ENCODE results near the gene FHIT. TPM values are rescaled to one million over a fixed set of nuclear protein-coding genes. Genes with fewer than 3 reads are reported as not detected.
"Not testable (repeated sequence)": the region's sequence is repeated elsewhere in the genome, so short reads cannot be mapped to it uniquely, and the experiment has no call there.

Gene FHIT
- total RNA-seq, 1 donor from 2014 or later = 1.3 TPM

DNA sequence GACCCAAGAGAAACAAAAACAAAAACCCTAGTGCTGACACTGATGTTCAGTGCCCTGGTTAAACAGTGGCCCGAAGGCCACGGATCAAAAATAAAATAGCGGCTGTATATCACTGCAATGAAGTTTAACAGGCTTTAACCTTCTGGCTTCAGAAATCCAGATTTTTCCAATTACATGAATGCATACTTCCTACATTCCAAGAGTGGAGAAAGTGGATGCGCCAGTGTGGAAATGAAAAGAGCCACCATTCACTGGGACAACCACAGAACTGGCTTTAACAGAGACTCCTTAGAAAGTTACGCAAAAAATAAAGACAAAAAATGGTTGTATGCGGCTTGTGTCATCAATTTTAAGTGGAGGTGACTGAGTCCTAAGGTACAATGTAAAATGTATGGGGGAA lies 522.2 kb downstream of the FHIT start:
- no peak for DNase-seq (ENCODE audit: low read depth, low spot score)

DNA sequence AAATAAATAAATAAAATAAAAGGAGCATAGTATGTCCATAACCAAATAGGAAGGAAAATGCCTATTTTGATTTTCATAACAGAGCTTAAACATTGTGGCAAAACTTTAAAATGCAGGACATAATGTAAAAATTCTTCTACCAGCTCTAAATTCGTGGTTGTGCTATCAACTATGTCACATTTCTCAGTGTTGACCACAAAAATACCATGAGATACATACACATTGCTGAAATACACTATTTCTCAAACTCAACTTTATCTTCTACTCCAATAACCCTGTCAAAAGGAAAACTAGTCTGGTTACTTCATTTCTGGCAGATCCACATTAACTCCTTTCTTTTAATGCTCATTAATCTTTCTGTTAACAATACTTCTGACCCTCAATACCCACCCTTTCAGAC lies 523.2 kb downstream of the FHIT start:
- DNase-seq (ENCODE audit: low read depth, low spot score) = no peak

DNA sequence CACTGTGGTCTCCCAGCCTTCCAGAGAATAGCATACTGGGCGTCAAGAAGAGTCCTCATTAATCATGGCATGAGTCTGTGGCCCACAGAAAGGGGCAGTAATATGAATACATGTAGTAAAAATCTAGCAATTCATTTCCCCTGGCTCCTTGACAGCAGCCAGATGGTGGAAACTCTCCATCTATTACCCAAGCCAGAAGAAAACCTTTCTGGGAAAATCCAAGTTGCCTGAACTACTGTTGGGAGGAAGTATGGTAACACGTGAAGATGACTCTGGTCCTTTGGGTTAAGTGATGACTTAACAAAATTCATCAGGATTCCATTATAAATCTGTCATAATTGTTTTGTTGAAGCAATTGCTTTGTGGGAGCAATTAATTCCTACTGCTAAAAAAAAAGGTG lies 530.5 kb downstream of the FHIT start:
- DNase-seq (ENCODE audit: low read depth, low spot score) = no peak

DNA sequence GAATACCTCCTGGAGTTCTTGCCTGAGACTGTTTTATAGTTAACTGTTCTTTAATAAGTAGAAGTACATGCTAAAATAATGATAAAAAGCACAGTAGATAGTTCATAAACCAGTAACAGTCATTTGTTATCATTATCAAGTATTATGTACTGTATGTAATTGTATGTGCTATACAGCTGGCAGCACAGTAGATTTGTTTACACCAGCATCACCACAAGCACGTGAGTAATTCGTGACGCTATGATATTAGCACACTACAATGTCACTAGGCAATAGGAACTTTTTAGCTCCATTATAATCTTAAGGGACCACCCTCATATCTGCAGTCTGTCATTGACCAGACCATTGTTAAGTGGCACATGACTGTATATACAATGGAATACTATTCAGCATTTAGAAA lies 534.7 kb downstream of the FHIT start:
- DNase-seq (ENCODE audit: low read depth, low spot score) = no peak

DNA sequence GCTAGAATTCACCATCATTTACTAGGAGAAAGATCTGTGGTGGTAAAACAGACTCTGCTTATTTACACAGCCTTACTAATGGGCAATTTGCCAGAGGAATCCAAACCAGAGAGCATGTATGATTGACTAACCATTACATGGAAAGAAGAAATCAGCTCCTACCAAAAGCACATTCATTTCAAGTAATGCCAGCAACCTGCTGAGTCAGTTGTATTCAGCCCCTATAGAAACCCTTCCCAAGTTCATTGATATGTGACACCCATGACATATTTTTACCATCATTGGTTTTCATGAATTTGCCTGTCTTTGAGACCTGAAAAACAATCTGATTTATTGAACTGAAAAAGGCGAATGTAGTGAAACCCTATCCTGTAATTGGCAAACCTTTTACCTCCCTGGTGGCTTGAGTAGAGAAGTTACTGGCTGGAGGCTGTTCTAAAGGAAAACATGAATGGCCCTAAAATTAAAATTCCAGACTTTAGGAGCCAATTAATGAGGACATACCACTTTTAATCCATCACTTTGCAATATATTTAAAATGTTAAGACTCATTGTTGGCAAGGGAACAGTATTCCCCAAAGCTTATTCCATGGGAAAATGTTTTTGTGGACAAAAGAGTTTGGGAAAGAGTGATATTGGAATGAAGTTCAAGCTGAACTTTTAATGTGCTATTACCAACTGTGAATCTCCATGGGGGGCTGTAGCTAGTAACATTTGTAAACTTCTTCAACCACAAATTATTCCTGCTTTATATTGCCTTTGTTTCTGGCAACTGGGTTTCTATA lies 542.9 kb downstream of the FHIT start:
- DNase-seq (ENCODE audit: low read depth, low spot score) = no peak

DNA sequence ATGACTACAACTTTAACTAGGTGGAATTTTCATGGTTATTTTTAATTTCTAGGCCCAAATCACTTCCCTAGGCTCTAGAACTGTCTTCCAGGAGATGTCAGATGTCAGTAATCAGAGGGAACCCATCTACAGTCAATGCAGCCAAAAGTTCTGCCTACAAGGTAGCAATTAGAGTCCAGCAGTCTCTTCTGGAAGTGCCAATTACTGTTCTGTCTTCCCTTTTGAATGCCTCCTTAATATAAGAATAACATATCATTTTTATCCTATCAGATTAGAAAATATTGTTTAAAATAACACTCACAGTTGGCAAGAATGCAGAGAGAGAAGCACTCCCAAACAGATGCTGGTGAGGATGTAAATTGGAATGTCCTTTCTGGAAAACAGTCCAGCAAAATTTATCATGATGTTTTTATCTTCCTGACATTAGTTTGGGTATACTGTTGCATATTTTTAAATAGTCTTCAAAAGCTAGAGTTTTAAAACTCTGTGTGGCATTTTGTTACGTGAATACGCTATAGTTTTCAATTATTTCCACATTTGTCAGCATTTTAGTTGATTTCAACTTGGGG lies 543.7 kb downstream of the FHIT start:
- no peak for DNase-seq (ENCODE audit: low read depth, low spot score)

DNA sequence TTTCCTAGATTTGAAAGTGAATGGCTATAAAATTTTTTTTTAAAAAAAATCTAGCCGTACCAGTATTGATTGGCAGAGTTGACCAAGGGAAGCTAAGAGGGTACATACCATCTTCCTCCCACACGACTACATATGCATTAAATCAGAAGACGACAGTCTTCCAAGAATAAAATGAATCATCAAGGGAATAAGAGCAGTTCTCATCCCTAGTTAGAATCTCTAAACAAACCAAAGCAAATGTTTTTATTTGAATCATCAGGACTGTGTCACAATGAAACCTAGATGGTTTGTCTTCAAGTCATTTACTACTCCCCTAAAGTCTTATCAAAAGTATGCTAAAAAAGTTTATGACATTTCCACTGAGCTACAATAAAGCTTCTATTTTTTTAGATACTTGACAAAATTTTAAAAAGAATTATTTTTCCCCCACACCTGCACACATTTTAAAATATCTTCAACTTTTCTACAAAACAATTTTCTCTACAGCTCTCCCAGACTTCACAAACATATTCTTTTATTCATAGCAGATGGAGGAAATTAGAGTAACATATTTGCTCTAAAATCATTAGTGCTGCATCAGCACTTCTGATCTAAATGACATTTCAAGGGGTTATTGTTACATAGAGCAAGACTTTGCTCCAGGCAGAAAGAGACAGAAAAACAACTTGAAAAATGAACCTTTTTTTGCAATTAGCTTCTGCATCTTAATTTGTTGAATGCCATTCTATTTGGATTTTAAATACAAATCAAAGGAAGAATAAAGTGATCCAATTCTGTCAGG lies 547.1 kb downstream of the FHIT start:
- no peak for DNase-seq (ENCODE audit: low read depth, low spot score)

DNA sequence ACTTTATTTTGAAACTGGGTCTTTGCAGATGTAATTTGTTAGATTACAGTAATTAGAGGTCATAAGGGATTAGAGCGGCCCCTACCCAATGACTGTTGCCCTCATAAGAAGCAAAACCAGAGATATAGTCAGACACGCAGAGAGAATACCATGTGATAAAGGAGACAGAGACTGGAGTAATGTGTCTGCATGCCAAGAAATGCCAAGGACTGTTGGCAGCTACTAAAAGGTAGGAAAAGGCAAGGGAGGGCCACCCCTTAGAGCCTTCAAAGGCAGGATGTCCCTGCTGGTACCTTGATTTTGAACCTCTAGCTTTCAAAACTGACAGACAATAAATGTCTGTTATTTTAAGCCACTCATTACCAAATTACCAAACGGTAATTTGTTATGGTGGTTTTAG lies 548.2 kb downstream of the FHIT start:
- DNase-seq (ENCODE audit: low read depth, low spot score) = no peak

DNA sequence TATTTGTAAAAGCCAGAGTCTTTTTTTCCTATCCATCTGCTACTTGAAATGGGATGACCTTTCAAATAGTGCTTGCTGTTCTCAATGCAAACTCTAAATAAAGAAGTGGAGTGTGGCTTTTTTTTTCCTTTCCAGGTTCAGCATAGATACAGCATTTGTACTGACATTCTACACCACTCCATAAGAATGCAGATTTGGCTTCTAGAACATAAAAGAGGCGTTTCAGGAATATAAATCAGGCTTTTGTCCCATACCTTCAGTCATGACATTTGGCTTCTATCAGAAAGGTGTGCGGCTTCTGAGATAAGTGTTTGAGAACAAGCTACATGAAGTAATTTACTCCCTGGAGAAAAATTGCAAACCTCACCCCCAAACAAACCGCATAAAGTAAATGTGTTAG lies 553.1 kb downstream of the FHIT start:
- DNase-seq (ENCODE audit: low read depth, low spot score) = no peak

DNA sequence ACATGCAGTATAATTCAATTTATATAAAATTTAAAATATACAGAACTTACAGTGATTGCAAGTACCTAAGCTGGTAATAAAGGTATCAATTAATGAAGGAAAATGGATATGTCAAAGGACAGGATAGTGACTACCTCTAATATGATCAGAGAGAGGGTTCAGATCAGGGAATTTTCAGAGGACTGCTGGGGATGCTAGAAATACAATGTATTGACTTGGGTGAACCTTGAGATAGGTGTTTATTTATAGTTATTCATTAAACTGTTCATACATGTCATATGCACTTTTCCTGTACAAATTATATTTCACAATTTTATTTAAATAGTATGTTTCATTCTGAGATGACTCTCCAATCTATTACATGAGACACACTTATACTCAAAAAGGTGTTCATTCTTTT lies 554.1 kb downstream of the FHIT start:
- DNase-seq (ENCODE audit: low read depth, low spot score) = no peak

DNA sequence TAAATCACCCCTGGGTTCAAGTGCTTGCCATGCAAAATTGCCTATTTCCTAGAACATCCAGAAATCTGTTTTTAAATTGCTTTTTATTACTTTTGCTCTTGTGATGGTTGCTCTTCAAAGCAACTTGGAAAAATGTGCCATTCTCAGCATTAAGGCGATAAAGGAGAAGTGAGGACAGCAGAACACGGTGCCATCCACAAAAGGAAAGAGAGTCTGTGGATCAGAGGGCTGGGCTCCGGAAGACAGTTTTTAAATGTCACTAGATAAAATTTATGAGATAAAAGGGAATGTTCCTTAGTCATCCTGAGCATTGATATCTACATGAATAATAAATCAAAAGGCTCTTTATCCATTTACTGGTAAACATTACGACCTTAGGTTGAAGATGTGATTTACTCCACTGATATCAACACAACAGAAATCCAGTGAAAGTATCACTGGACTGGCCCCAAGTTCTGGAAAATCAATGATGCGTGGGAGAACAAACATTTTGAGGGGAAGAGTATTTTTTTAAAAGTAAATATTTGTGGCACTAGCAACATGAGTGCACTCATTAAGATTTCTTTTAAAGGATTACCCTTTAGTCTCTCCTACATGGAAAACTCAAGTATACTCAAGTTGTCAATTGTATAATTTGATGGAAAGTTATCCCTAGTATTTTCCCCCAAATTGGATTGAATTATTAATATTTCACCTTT lies 554.7 kb downstream of the FHIT start:
- no peak for DNase-seq (ENCODE audit: low read depth, low spot score)

DNA sequence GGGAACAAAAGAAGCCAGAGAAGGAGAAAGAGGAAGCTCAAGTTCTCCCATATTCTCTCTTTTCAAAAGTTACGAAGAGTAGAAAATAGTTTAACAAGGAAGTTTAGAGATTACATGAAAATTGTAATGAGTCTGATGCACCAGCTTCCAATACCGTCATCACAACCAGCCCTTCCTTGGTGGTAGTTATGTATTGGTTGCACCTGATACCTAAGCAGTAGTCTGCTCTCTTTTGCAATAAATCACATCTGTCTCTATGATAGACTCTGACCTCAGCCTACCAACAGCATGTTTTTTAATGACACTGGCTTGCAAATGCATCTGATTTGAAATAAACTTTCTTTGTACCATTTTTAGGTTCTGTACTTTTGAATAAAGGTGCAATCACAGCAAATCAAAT lies 575.8 kb downstream of the FHIT start:
- DNase-seq (ENCODE audit: low read depth, low spot score) = no peak

DNA sequence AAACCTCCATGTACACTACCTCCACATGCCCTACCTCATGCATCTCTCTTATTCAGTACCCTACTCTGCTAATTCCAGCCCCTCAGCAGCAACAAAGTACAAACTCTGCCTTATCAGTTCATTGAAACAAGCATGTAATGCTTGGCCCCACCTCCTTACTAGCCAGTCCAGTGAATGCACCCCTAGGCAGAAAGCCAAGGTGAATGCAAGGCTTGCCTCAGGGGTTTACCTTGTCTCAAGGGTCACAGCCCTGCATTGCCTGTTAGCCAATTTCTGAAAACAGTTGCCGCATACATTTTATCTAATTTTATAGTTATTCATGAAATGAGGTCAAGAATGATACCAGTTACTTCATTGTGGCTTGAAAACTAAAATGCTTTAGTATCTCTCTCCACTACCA lies 576.4 kb downstream of the FHIT start:
- no peak for DNase-seq (ENCODE audit: low read depth, low spot score)

DNA sequence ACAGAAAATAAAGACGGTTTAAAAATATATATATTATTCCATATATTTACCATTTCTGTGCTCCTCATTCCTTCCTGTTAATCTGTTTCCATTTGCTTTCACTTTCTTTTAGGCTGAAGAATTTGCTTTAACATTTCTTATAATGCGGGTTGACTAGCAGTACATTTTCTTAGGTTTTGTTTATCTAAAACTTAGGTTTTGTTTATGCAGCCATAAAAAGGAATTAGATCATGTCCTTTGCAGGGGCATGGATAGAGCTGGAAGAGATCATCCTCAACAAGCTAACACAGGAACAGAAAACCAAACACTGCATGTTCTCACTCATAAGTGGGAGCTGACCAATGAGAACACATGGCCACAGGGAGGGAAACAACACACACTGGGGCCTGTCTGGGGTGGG lies 578.1 kb downstream of the FHIT start:
- DNase-seq (ENCODE audit: low read depth, low spot score) = no peak

DNA sequence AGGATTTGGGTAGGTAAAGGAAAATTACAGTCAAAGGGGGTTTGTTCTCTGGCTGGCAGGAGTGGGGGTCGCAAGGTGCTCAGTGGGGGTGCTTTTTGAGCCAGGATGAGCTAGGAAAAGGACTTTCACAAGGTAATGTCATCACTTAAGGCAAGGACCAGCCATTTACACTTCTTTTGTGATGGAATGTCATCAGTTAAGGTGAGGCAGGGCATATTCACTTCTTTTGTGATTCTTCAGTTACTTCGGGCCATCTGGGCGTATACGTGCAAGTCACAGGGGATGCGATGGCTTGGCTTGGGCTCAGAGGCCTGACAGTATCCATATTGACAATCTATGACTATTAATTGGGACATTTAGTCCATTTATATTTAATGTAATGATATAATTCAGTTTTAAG lies 578.9 kb downstream of the FHIT start:
- not testable (repeated sequence) for DNase-seq (ENCODE audit: low read depth, low spot score)

DNA sequence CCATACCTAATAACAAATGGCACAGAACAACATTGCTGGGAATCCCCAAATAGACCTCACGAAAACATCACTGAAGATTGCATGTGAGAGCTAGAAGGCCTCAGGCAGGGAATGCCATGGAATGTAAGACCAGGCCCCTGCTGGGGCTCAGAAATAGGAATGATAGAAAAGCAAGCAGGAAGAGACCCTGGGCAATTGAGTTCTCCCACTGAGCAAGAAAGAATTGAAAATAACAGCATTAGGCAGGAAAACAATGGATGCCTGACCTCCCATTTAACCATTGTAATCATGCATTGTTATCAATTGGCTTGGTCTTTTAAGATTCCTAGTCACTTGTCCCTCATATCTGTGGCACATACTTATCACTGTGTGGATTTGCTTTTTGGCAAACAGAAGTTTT lies 581.6 kb downstream of the FHIT start:
- no peak for DNase-seq (ENCODE audit: low read depth, low spot score)

DNA sequence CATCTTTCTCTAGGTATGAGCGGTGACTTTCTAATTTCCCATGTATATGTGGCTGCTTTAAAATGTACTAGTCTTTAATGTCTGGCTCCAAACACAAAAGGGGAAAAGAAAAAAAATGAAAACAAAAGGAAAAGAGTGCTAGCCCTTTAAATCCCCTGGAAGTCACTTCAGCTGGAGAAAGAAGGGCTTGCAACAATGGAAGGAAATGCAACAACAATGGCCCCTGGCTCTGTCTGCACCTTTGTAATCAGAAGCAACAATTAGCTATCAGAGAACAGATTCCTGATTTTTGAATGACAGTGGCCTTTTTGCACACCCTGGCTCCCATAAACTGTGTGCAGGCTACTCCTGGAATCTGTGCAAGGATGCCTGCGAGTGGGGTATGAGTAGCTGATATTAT lies 591.2 kb downstream of the FHIT start:
- no peak for DNase-seq (ENCODE audit: low read depth, low spot score)

DNA sequence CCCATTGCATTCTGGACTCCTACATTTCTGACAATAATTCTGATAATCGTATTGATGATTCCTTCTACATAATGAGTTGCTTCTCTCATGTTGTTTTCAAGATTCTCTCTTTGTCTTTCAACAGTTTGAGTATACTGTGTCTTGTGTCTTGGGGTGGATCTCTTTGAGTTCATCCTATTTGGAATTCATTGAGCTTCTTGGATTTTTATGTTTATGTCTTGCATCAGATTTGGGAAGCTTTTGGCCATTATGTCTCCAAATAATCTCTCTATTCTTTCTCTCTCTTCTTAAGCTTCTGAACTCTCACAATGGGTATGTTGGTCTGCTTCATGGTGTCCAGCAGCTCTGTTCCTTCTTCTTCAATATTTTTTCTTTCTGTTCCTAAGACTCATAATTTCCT lies 592.2 kb downstream of the FHIT start:
- DNase-seq (ENCODE audit: low read depth, low spot score) = no peak

DNA sequence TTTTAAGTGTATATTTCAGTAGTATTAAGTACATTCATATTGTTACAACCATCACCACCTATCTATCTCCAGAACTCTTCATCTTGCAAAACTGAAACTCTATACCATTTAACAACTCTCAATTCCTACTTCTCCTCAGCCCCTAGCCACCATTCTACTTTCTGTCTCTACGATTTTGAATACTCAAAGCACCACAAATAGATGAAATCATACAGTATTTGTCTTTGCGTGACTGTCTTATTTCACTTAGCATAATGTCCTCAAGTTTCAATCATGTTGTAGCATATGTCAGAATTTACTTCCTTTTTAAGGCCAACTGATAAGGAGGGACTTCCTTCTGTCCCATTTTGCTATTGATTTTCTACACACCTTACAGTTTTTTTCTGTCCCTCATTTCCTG lies 593.3 kb downstream of the FHIT start:
- no peak for DNase-seq (ENCODE audit: low read depth, low spot score)

DNA sequence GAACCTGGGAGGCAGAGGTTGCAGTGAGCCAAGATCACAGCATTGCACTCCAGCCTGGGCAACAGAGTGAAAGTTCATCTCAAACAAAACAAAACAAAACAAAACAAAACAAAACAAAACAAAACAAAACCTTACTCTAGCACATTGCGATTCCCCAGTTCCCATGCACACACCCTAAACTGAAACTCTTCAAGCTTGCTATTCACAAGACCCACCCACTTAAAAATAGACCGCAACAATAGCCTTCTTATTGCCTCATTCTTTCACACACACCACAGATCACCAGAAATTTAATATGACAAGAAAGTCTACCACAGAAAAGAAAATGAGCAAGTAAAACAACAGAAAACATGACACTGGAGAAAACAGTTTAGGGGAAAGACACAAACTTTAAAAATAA lies 598.4 kb downstream of the FHIT start:
- no peak for DNase-seq (ENCODE audit: low read depth, low spot score)

DNA sequence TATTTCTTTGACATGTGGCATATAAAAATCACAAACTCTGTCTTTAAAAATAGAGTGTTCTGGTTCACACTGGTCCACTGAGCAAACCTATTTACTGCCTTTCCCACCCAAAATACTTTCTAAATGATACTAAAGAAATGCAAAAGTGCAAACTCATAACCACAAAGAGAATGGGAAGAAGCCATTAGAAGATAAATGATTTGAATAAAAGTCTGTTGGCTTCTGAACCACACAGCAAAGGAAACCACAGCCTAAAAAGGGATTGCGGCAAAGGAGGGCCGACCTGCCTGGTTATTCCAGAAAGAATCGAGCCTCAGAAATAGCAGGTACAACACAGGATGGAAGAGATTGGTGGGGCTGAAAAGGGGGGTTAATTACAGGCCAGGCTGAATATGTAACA lies 599.5 kb downstream of the FHIT start:
- no peak for DNase-seq (ENCODE audit: low read depth, low spot score)

DNA sequence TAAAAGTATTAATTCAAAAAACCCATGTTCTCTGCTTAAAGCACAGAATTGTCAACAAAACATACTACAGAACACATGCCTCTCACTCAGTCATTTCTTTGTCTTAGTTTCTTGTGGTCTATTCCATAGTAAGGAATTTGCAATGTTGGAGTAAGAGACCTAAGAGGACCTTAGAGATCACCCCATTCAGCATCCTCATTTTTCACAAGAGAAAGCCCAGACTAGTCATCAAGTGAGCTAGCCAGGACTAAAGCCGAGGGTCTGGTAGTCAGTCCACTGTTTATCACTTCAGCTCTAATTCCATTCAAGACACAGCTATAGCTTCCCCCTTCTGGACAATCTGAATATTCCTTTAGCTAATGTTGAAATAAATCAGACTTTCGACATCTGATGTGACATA lies 601.1 kb downstream of the FHIT start:
- DNase-seq (ENCODE audit: low read depth, low spot score) = no peak
